ENCODE data around the gene LINC00305. TPM values are rescaled to one million over a fixed set of nuclear protein-coding genes. Genes with fewer than 3 reads are reported as not detected.

LINC00305 gene
- total and polyA plus RNA-seq, 2 of the 13 experiments (the other 11 are each of a cell fraction or from before 2014, with no cell fraction given), result not detected

- no peak overlapping the region for H3K27ac ChIP-seq (ENCODE audit: extremely low read length, insufficient read depth, low read length)
- H2AFZ ChIP-seq (ENCODE audit: low read length), result no peak overlapping the region
- in situ Hi-C loops (cut with HindIII; ENCODE audit: extremely low pct_ligation_motif_present, low pct_unique_long_range_greater_than_20kb) (no loop called here), intact Hi-C loops (cut with micrococcal nuclease; ENCODE audit: unreplicated experiment) (no loop called here)
- no peak for DNase-seq (ENCODE audit: low spot score)
- no peak for FAIRE-seq
- H3K4me1 ChIP-seq (ENCODE audit: insufficient read depth, low read length), result no peaks in the 10 kb centered on the region
- POLR2A ChIA-PET, result no interaction called here
- no peak overlapping the region for H3K4me2 ChIP-seq (ENCODE audit: low read depth, low read length)
- no peaks in the 10 kb centered on the region for H3K27me3 ChIP-seq (ENCODE audit: control insufficient read depth in 1 of 2, insufficient read depth in 2 of 2, low read length in 2 of 2)
- no peak overlapping the region for H3K4me3 ChIP-seq (replicated peaks in 1 of 3; ENCODE audit: insufficient read depth in 1 of 3, low read depth in 2 of 3, low read length in 3 of 3)
- no peak overlapping the region for H3K9ac ChIP-seq (ENCODE audit: insufficient read depth, low read depth, low read length)
- H3K36me3 ChIP-seq (replicated peaks in 1 of 2; ENCODE audit: control insufficient read depth in 1 of 2, insufficient read depth in 2 of 2, low read length in 2 of 2), result no peaks in the 10 kb centered on the region
- ATAC-seq, result no peak
- 16% methylated on average over 5 of the region's 5 CpGs for WGBS (ENCODE audit: low lambda C conversion rate)
- BruUV-seq (replicated peaks), result no TSS peak
- CTCF ChIA-PET (ENCODE audit: low intra/inter-chr PET ratio, low total read pairs), result no interaction called here
- H3K9me3 ChIP-seq (ENCODE audit: low read length), result no peaks in the 10 kb centered on the region
- no peaks in the 10 kb centered on the region for H3K79me2 ChIP-seq (ENCODE audit: insufficient read depth, low read length)
- no peak for TF ChIP-seq ZBTB39 (CRISPR knock-in tag; IDR thresholded peaks at IDR 0.05)
- no peaks in the 10 kb centered on the region for H4K20me1 ChIP-seq (ENCODE audit: insufficient read depth, low read length)
Observed at GRCh38 chr18:64179556-64180080, 30.7 kb upstream of the LINC00305 start.

GRCh38 chr18:64178860-64179259 is 30.0 kb upstream of the LINC00305 start:
- no peaks in the 10 kb centered on the region for H4K20me1 ChIP-seq (ENCODE audit: insufficient read depth, low read length)
- no peak for FAIRE-seq
- ATAC-seq, result no peak
- H3K4me2 ChIP-seq (ENCODE audit: low read depth, low read length), result no peak overlapping the region
- H3K9me3 ChIP-seq (ENCODE audit: low read length), result no peaks in the 10 kb centered on the region
- no peaks in the 10 kb centered on the region for H3K36me3 ChIP-seq (replicated peaks in 1 of 2; ENCODE audit: control insufficient read depth in 1 of 2, insufficient read depth in 2 of 2, low read length in 2 of 2)
- no peak overlapping the region for H2AFZ ChIP-seq (ENCODE audit: low read length)
- POLR2A ChIA-PET, result no interaction called here
- WGBS (ENCODE audit: low lambda C conversion rate), result 4% methylated on average over 5 of the region's 5 CpGs
- in situ Hi-C loops (cut with HindIII; ENCODE audit: extremely low pct_ligation_motif_present, low pct_unique_long_range_greater_than_20kb) (no loop called here), intact Hi-C loops (cut with micrococcal nuclease; ENCODE audit: unreplicated experiment) (no loop called here)
- DNase-seq (ENCODE audit: low spot score), result no peak
- H3K79me2 ChIP-seq (ENCODE audit: insufficient read depth, low read length), result no peaks in the 10 kb centered on the region
- H3K27ac ChIP-seq (ENCODE audit: extremely low read length, insufficient read depth, low read length), result no peak overlapping the region
- no peak overlapping the region for H3K4me3 ChIP-seq (replicated peaks in 1 of 3; ENCODE audit: insufficient read depth in 1 of 3, low read depth in 2 of 3, low read length in 3 of 3)
- CTCF ChIA-PET (ENCODE audit: low intra/inter-chr PET ratio, low total read pairs), result no interaction called here
- no TSS peak for BruUV-seq (replicated peaks)
- no peak for TF ChIP-seq RELA (CRISPR knock-in tag; IDR thresholded peaks at IDR 0.05)
- TF ChIP-seq ZNF235 (CRISPR knock-in tag; IDR thresholded peaks at IDR 0.05; ENCODE audit: borderline replicate concordance), result no peak
- no peak for TF ChIP-seq PHF8 (CRISPR knock-in tag; IDR thresholded peaks at IDR 0.05)
- TF ChIP-seq ZNF766 (CRISPR knock-in tag; IDR thresholded peaks at IDR 0.05; ENCODE audit: borderline replicate concordance), result no peak
- TF ChIP-seq, protein P1, sequence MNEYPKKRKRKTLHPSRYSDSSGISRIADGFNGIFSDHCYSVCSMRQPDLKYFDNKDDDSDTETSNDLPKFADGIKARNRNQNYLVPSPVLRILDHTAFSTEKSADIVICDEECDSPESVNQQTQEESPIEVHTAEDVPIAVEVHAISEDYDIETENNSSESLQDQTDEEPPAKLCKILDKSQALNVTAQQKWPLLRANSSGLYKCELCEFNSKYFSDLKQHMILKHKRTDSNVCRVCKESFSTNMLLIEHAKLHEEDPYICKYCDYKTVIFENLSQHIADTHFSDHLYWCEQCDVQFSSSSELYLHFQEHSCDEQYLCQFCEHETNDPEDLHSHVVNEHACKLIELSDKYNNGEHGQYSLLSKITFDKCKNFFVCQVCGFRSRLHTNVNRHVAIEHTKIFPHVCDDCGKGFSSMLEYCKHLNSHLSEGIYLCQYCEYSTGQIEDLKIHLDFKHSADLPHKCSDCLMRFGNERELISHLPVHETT (CRISPR knock-in tag; conservative IDR thresholded peaks at IDR 0.05), result no peak
- no peak for TF ChIP-seq ZNF713 (CRISPR knock-in tag; IDR thresholded peaks at IDR 0.05)
- TF ChIP-seq MAF1 (CRISPR knock-in tag; IDR thresholded peaks at IDR 0.05; ENCODE audit: borderline replicate concordance), result no peak
- TF ChIP-seq NPAS2 (CRISPR knock-in tag; IDR thresholded peaks at IDR 0.05; ENCODE audit: borderline replicate concordance), result no peak
- no peak for TF ChIP-seq ZNF850 (CRISPR knock-in tag; conservative IDR thresholded peaks at IDR 0.05)
- no peak for TF ChIP-seq AHR (CRISPR knock-in tag; IDR thresholded peaks at IDR 0.05)
- no peaks in the 10 kb centered on the region for H3K4me1 ChIP-seq (ENCODE audit: insufficient read depth, low read length)
- H3K27me3 ChIP-seq (ENCODE audit: control insufficient read depth in 1 of 2, insufficient read depth in 2 of 2, low read length in 2 of 2), result no peaks in the 10 kb centered on the region
- no peak overlapping the region for H3K9ac ChIP-seq (ENCODE audit: insufficient read depth, low read depth, low read length)
